OCI-LY7 (cell line): Measurements from ENCODE around the gene EBLN2. TPM values are rescaled to one million over a fixed set of nuclear protein-coding genes. Genes with fewer than 3 reads are reported as not detected.

ENCODE experiments used
- BruUV-seq: library from RNA; stranded (reverse); fragments of 400-500 nt; replicated peaks from 2 replicates; lab custom pipeline; 2021; lab: Mats Ljungman, UMichigan
- CTCF ChIA-PET: fragments of 300-600 bp; sonication (Branson Sonifier 250); formaldehyde crosslinking; loops from one replicate; lab custom pipeline; 2022; ENCODE audit warnings: antibody characterized with exemption; ENCODE audit not compliant: unreplicated experiment; lab: Charles Lee
- POLR2A ChIA-PET: fragments of 300-600 bp; sonication (Branson Sonifier 250); formaldehyde crosslinking; loops from one replicate; lab custom pipeline; 2022; ENCODE audit warnings: antibody characterized with exemption; lab: Charles Lee
- DNase-seq: peaks from one replicate; pipeline ENCODE4 v3.0.0-alpha.2; 2015; ENCODE audit warnings: low spot score
- H2AFZ ChIP-seq: fragments of 200-600 bp; sonication (generic), shearing (Covaris generic); 2 replicates; pipeline ENCODE4 v1.6.1; 2014; ENCODE audit warnings: mild to moderate bottlenecking, antibody characterized with exemption, low read length, moderate library complexity
- H3K27ac ChIP-seq: fragments of 200-600 bp; sonication (generic); 2 replicates; pipeline ENCODE4 v1.5.1; 2014; ENCODE audit warnings: mixed run types, low read depth, mild to moderate bottlenecking, moderate library complexity, low read length, inconsistent platforms; ENCODE audit not compliant: poor library complexity, severe bottlenecking
- H3K36me3 ChIP-seq: fragments of 200-600 bp; sonication (generic); 2 replicates; pipeline ENCODE4 v1.6.1; 2014; ENCODE audit warnings: mild to moderate bottlenecking, antibody characterized with exemption, low read length, moderate library complexity, mixed read lengths; ENCODE audit not compliant: insufficient read depth
- H3K4me1 ChIP-seq: fragments of 200-600 bp; sonication (generic); 2 replicates; pipeline ENCODE4 v1.5.1; 2014; ENCODE audit warnings: mild to moderate bottlenecking, low read length; ENCODE audit not compliant: insufficient read depth, poor library complexity, severe bottlenecking
- H3K4me2 ChIP-seq: fragments of 200-600 bp; sonication (generic); 2 replicates; pipeline ENCODE4 v1.6.1; 2014; ENCODE audit warnings: mild to moderate bottlenecking, low read length
- H3K4me3 ChIP-seq: fragments of 200-600 bp; sonication (generic); 2 replicates; pipeline ENCODE4 v1.5.1; 2014; ENCODE audit warnings: mild to moderate bottlenecking, low read depth, low read length; ENCODE audit not compliant: poor library complexity, severe bottlenecking
- H3K79me2 ChIP-seq: fragments of 200-600 bp; sonication (generic); 2 replicates; pipeline ENCODE4 v1.6.1; 2016; ENCODE audit warnings: low read depth, mild to moderate bottlenecking, low read length, moderate library complexity, mixed read lengths; ENCODE audit not compliant: insufficient read depth
- H3K9me2 ChIP-seq: fragments of 200-600 bp; sonication (generic); 2 replicates; pipeline ENCODE4 v1.6.1; 2016; ENCODE audit warnings: mild to moderate bottlenecking, low read length, mixed read lengths; ENCODE audit not compliant: insufficient read depth
- H3K9me3 ChIP-seq: fragments of 200-600 bp; sonication (generic); 2 replicates; pipeline ENCODE4 v1.6.1; 2014; ENCODE audit warnings: mild to moderate bottlenecking, mixed run types, low read length, mixed read lengths
- H4K20me1 ChIP-seq: fragments of 200-600 bp; sonication (generic); 2 replicates; pipeline ENCODE4 v1.6.1; 2014; ENCODE audit warnings: mild to moderate bottlenecking, antibody characterized with exemption, low read length, moderate library complexity, mixed read lengths; ENCODE audit not compliant: insufficient read depth
- EZH2phosphoT487 ChIP-seq: fragments of 200-600 bp; sonication (generic); IDR thresholded peaks from 2 replicates; pipeline ENCODE4 v1.6.1; 2018; ENCODE audit warnings: low read depth, borderline replicate concordance, mild to moderate bottlenecking, mixed run types, antibody characterized with exemption, low read length, moderate library complexity, mixed read lengths
- intact Hi-C: fragments of 100-400 bp; cut with micrococcal nuclease; formaldehyde crosslinking; loops from one replicate; pipeline ENCODE4 v1.10.0; 2022; ENCODE audit not compliant: unreplicated experiment
- total RNA-seq, 2 experiments: library from RNA; depleted of rRNA in 1 of 2; stranded (reverse); fragments of >200 nt in 1 of 2; shearing (Covaris generic) in 1 of 2; gene quantifications; 2 replicates each; pipeline ENCODE4 v1.2.3, GENCODE V29; 2014 to 2022
- TF ChIP-seq, protein P1 (sequence below): fragments of 200-600 bp; sonication (generic); conservative IDR thresholded peaks from 2 replicates; pipeline ENCODE4 v1.5.1; 2014; ENCODE audit warnings: mild to moderate bottlenecking, antibody characterized with exemption, low read length, moderate library complexity, mixed read lengths

EBLN2 gene
- total RNA-seq, 2 experiments from 2014 or later = 9.3 to 10.5 TPM

DNA sequence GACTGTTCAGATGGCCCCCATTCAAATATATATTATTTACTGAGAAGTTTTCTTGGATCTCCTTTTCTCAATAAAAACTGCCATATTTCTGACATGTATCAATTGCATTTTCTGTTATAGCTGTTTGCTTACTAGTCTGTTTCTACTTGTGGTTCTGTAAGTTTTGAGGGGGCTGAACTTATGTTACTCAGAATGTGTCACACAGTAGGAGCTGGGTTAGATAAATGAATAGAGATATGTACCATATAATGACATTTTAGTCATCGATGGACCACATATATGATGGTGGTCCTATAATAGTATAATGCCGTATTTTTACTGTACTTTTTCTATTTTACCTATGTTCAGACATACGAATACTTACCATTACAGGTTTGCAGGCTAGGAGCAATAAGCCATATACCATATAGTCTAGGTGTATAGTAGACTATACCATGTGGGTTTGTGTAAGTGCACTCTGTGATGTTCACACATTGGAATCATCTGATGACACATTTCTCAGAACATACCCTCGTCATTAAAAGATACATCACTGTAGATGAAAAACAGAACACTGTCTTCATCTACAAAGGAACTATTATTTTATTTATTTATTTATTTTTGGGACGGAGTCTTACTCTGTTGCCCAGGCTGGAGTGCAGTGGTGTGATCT, 42.5 kb upstream of the EBLN2 start:
- Histone ChIP-seq H3K4me1 (no peaks in the 10 kb centered on the region), H3K4me2 (no peak overlapping the region), H3K79me2 (peaks cover 98% of the 10 kb centered on the region), H3K36me3 (peaks cover 82% of the 10 kb centered on the region), H3K9me2 (no peaks in the 10 kb centered on the region), H4K20me1 (peaks cover 46% of the 10 kb centered on the region), H2AFZ (no peak overlapping the region), H3K9me3 (no peaks in the 10 kb centered on the region), H3K4me3 (no peak overlapping the region), H3K27ac (no peak overlapping the region)
- DNase-seq = no peak
- TF ChIP-seq, protein P1, sequence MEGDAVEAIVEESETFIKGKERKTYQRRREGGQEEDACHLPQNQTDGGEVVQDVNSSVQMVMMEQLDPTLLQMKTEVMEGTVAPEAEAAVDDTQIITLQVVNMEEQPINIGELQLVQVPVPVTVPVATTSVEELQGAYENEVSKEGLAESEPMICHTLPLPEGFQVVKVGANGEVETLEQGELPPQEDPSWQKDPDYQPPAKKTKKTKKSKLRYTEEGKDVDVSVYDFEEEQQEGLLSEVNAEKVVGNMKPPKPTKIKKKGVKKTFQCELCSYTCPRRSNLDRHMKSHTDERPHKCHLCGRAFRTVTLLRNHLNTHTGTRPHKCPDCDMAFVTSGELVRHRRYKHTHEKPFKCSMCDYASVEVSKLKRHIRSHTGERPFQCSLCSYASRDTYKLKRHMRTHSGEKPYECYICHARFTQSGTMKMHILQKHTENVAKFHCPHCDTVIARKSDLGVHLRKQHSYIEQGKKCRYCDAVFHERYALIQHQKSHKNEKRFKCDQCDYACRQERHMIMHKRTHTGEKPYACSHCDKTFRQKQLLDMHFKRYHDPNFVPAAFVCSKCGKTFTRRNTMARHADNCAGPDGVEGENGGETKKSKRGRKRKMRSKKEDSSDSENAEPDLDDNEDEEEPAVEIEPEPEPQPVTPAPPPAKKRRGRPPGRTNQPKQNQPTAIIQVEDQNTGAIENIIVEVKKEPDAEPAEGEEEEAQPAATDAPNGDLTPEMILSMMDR = no peak
- no peak for TF ChIP-seq EZH2phosphoT487
- TSS peak; percentile 16 for BruUV-seq
- intact Hi-C loops = no loop called here
- POLR2A ChIA-PET = interaction anchor here (1.1 kb wide), 1 partner anchor 13 kb away, joined by 4 read pairs; no protein-coding TSS in a partner anchor
- CTCF ChIA-PET = no interaction called here

DNA sequence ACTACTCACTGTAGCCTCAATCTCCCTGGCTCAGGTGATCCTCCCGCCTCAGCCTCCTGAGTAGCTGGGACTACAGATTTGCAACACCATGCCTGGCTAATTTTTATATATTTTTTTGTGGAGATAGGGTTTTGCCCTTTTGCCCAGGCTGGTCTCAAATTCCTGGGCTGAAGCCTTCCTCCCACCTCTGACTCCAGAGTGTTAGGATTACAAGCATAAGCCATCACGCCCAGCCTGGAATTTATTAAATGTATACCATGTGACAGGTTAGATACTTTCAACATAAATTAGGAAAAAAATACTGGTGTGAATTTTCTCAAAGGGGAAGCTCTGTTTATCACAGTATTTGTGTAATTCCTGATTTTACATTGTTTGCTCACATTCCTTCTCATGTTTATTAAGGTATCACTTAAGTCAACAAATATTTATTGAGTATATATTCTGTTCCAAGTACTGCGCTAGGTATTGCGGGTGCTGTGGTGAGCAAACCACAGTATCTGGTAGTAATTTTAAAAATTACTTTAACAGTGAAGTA, 40.1 kb upstream of the EBLN2 start:
- no peak for DNase-seq
- no TSS peak for BruUV-seq
- Histone ChIP-seq H3K9me2 (no peaks in the 10 kb centered on the region), H3K36me3 (peaks cover 82% of the 10 kb centered on the region), H3K9me3 (no peaks in the 10 kb centered on the region), H3K4me3 (no peak overlapping the region), H3K4me2 (no peak overlapping the region), H3K4me1 (no peaks in the 10 kb centered on the region), H3K79me2 (peaks cover 100% of the 10 kb centered on the region), H2AFZ (no peak overlapping the region), H3K27ac (no peak overlapping the region), H4K20me1 (peaks cover 56% of the 10 kb centered on the region)
- POLR2A ChIA-PET = interaction anchor here (0.6 to 2.2 kb wide), 6 partner anchors 11 to 1136 kb away, joined by 3 to 8 read pairs (median 6); no protein-coding TSS in a partner anchor
- intact Hi-C loops = no loop called here
- CTCF ChIA-PET = no interaction called here
- no peak for TF ChIP-seq EZH2phosphoT487
- TF ChIP-seq, protein P1 = no peak

GRCh38 chr3:73024836-73025235, 36.6 kb upstream of the EBLN2 start:
- ChIA-PET POLR2A (interaction anchor here (1.3 to 1.7 kb wide), 2 partner anchors 8 to 26 kb away, joined by 3 to 6 read pairs; no protein-coding TSS in a partner anchor), CTCF (no interaction called here)
- intact Hi-C loops = no loop called here
- H3K9me2 ChIP-seq = no peaks in the 10 kb centered on the region
- peaks cover 30% of the 10 kb centered on the region for H4K20me1 ChIP-seq
- H3K4me1 ChIP-seq = no peaks in the 10 kb centered on the region
- H3K9me3 ChIP-seq = no peaks in the 10 kb centered on the region
- no peak overlapping the region for H3K27ac ChIP-seq
- no peak overlapping the region for H3K4me3 ChIP-seq
- H2AFZ ChIP-seq = no peak overlapping the region
- peaks cover 86% of the 10 kb centered on the region for H3K36me3 ChIP-seq
- no TSS peak for BruUV-seq
- TF ChIP-seq EZH2phosphoT487 = no peak
- TF ChIP-seq, protein P1 = no peak
- no peak overlapping the region for H3K4me2 ChIP-seq
- H3K79me2 ChIP-seq = peaks cover 100% of the 10 kb centered on the region
- DNase-seq = no peak
